ENCODE data around the gene CTDSPL2. TPM values are rescaled to one million over a fixed set of nuclear protein-coding genes. Genes with fewer than 3 reads are reported as not detected.

The CTDSPL2 gene
- total and polyA plus RNA-seq, 10 of the 15 experiments (the other 5 are each of a cell fraction or from before 2014, with no cell fraction given), result 10.7 to 77.1 (median 44.9) TPM

GRCh38 chr15:44536302-44536961 lies 109.0 kb downstream of the CTDSPL2 start (continued):
- TF ChIP-seq TCF12 (IDR thresholded peaks at IDR 0.05; ENCODE audit: low read depth, low read length) (no peak; the same call in 1 of the 2 replicates), BCL3 (IDR thresholded peaks at IDR 0.05; ENCODE audit: borderline replicate concordance, insufficient read depth, low read depth, low read length, poor library complexity, severe bottlenecking) (no peak), SIN3A (IDR thresholded peaks at IDR 0.05; ENCODE audit: low read depth, low read length) (no peak), EZH2 (IDR thresholded peaks at IDR 0.05; ENCODE audit: borderline replicate concordance, control insufficient read depth, low read depth, low read length) (no peak), CREM (IDR thresholded peaks at IDR 0.05; ENCODE audit: low read depth) (peak; percentile 9; the same call in 1 of the 2 replicates), FOXK2 (IDR thresholded peaks at IDR 0.05) (no peak), CBFB (IDR thresholded peaks at IDR 0.05; ENCODE audit: low read depth) (0 out of 2 replicates have a peak, but pooled peaks have one; percentile 13), PAX5 (IDR thresholded peaks at IDR 0.05; ENCODE audit: borderline replicate concordance, low read depth, low read length) (peak; percentile 79), REST (IDR thresholded peaks at IDR 0.05; ENCODE audit: low read depth, low read length) (0 out of 2 replicates have a peak, but pooled peaks have one; percentile 13), ETV6 (conservative IDR thresholded peaks at IDR 0.05 in 1 of 2, IDR thresholded peaks at IDR 0.05 in 1 of 2; ENCODE audit: borderline replicate concordance in 1 of 2, low read depth in 1 of 2) (no peak), NR2C2 (IDR thresholded peaks at IDR 0.05; ENCODE audit: borderline replicate concordance, control insufficient read depth, insufficient read length, low read depth) (no peak), ZBTB40 (IDR thresholded peaks at IDR 0.05; ENCODE audit: borderline replicate concordance) (no peak), WRNIP1 (IDR thresholded peaks at IDR 0.05; ENCODE audit: borderline replicate concordance, low read depth, low read length) (no peak), PAX8 (IDR thresholded peaks at IDR 0.05) (no peak), BMI1 (IDR thresholded peaks at IDR 0.05; ENCODE audit: borderline replicate concordance) (no peak), KAT2A (conservative IDR thresholded peaks at IDR 0.05; ENCODE audit: control insufficient read depth, low read depth, low read length) (no peak), BRCA1 (IDR thresholded peaks at IDR 0.05; ENCODE audit: low read depth, low read length) (no peak), MTA2 (IDR thresholded peaks at IDR 0.05; ENCODE audit: low read depth) (no peak), RELA (IDR thresholded peaks at IDR 0.05; ENCODE audit: borderline replicate concordance, partially characterized antibody) (no peak), GABPA (IDR thresholded peaks at IDR 0.05; ENCODE audit: low read depth) (no peak), EED (IDR thresholded peaks at IDR 0.05; ENCODE audit: low read depth) (peak; percentile 15; the same call in 1 of the 2 replicates), MEF2B (IDR thresholded peaks at IDR 0.05; ENCODE audit: partially characterized antibody, poor library complexity, severe bottlenecking) (no peak)

Data from GM12878 (cell line).